SK-N-SH treated with all-trans-retinoic acid at 6 μM for 48 hours (cell line): ENCODE data around the gene CNP.
"Not testable (repeated sequence)": the region's sequence is repeated elsewhere in the genome, so short reads cannot be mapped to it uniquely, and the experiment has no call there.

Experiments used
- ATAC-seq: fragments of 200-7000 bp; cut with Tn5 transposase; 3 replicates; pipeline ENCODE4 v1.9.1; 2020; ENCODE audit warnings: mild to moderate bottlenecking, moderate library complexity
- ARNTL ChIP-seq: fragments of 450-650 bp; formaldehyde crosslinking; IDR thresholded peaks from 2 replicates; pipeline ENCODE4 v1.5.0; 2020; ENCODE audit warnings: low read depth, mild to moderate bottlenecking, moderate library complexity, borderline replicate concordance
- BACH2 ChIP-seq: fragments of 250-450 bp; sonication (Bioruptor Pico); IDR thresholded peaks from 2 replicates; pipeline ENCODE4 v1.9.0; 2021; ENCODE audit warnings: mild to moderate bottlenecking, borderline replicate concordance
- CSRNP3 ChIP-seq: fragments of 250-450 bp; sonication (Bioruptor Pico); IDR thresholded peaks from 2 replicates; pipeline ENCODE4 v1.5.1; 2021; ENCODE audit warnings: mild to moderate bottlenecking, moderate library complexity
- ESRRG ChIP-seq: fragments of 250-450 bp; sonication (Bioruptor Pico); IDR thresholded peaks from 2 replicates; pipeline ENCODE4 v1.6.1; 2021; ENCODE audit warnings: mild to moderate bottlenecking
- GLIS3 ChIP-seq: fragments of 250-450 bp; sonication (Bioruptor Pico); IDR thresholded peaks from 2 replicates; pipeline ENCODE4 v1.5.0; 2020; ENCODE audit warnings: mild to moderate bottlenecking, moderate library complexity
- ISL1 ChIP-seq: fragments of 250-450 bp; sonication (Bioruptor Pico); IDR thresholded peaks from 2 replicates; pipeline ENCODE4 v2.1.2; 2022; ENCODE audit warnings: mild to moderate bottlenecking, moderate library complexity
- OSR1 ChIP-seq: fragments of 250-450 bp; sonication (Bioruptor Pico); IDR thresholded peaks from 2 replicates; pipeline ENCODE4 v1.8.0; 2022; ENCODE audit warnings: moderate library complexity, mild to moderate bottlenecking, inconsistent platforms
- PPARA ChIP-seq: fragments of 250-450 bp; sonication (Bioruptor Pico); IDR thresholded peaks from 2 replicates; pipeline ENCODE4 v1.5.0; 2020; ENCODE audit warnings: mild to moderate bottlenecking, borderline replicate concordance
- RARB ChIP-seq: fragments of 250-450 bp; sonication (Bioruptor Pico); IDR thresholded peaks from 2 replicates; pipeline ENCODE4 v1.8.0; 2021; ENCODE audit warnings: mild to moderate bottlenecking, moderate library complexity
- SNAI2 ChIP-seq: fragments of 250-450 bp; sonication (Bioruptor Pico); IDR thresholded peaks from 2 replicates; pipeline ENCODE4 v1.5.0; 2020; ENCODE audit warnings: mild to moderate bottlenecking, moderate library complexity
- TCF4 ChIP-seq: fragments of 250-450 bp; sonication (Bioruptor Pico); IDR thresholded peaks from 2 replicates; pipeline ENCODE4 v1.8.0; 2021; ENCODE audit warnings: mild to moderate bottlenecking, moderate library complexity, borderline replicate concordance
- TOX ChIP-seq: fragments of 250-450 bp; sonication (Bioruptor Pico); IDR thresholded peaks from 2 replicates; pipeline ENCODE4 v1.8.0; 2021; ENCODE audit warnings: mild to moderate bottlenecking, moderate library complexity, borderline replicate concordance
- TSHZ2 ChIP-seq: fragments of 250-450 bp; sonication (Bioruptor Pico); IDR thresholded peaks from 2 replicates; pipeline ENCODE4 v1.5.0; 2020; ENCODE audit warnings: mild to moderate bottlenecking, moderate library complexity
- ZC3H10 ChIP-seq: fragments of 250-450 bp; sonication (Bioruptor Pico); IDR thresholded peaks from 2 replicates; pipeline ENCODE4 v1.5.1; 2021; ENCODE audit warnings: mild to moderate bottlenecking, moderate library complexity
- ZFP3 ChIP-seq: fragments of 250-450 bp; sonication (Bioruptor Pico); IDR thresholded peaks from 2 replicates; pipeline ENCODE4 v1.5.0; 2020; ENCODE audit warnings: mild to moderate bottlenecking, moderate library complexity
- ZFP30 ChIP-seq: fragments of 450-650 bp; formaldehyde crosslinking; IDR thresholded peaks from 2 replicates; pipeline ENCODE4 v1.5.0; 2022; ENCODE audit warnings: mild to moderate bottlenecking, moderate library complexity
- ZNF565 ChIP-seq: fragments of 450-650 bp; formaldehyde crosslinking; conservative IDR thresholded peaks from 2 replicates; pipeline ENCODE4 v1.5.0; 2020; ENCODE audit warnings: low read depth, mild to moderate bottlenecking, moderate library complexity
- ZNF70 ChIP-seq: fragments of 450-650 bp; formaldehyde crosslinking; IDR thresholded peaks from 2 replicates; pipeline ENCODE4 v1.5.0; 2020; ENCODE audit warnings: mild to moderate bottlenecking, moderate library complexity
- ZNF8 ChIP-seq: fragments of 450-650 bp; formaldehyde crosslinking; IDR thresholded peaks from 2 replicates; pipeline ENCODE4 v1.5.0; 2020; ENCODE audit warnings: mild to moderate bottlenecking, moderate library complexity
- TF ChIP-seq, protein P1 (sequence below): fragments of 250-450 bp; sonication (Bioruptor Pico); IDR thresholded peaks from 2 replicates; pipeline ENCODE4 v1.8.0; 2021; ENCODE audit warnings: low read depth, mild to moderate bottlenecking, moderate library complexity, borderline replicate concordance
- TF ChIP-seq, protein P2 (sequence below): fragments of 250-450 bp; sonication (Bioruptor Pico); IDR thresholded peaks from 2 replicates; pipeline ENCODE4 v1.8.0; 2020; ENCODE audit warnings: mild to moderate bottlenecking, moderate library complexity, borderline replicate concordance
- TF ChIP-seq, protein P3 (sequence below): fragments of 250-450 bp; sonication (Bioruptor Pico); IDR thresholded peaks from 2 replicates; pipeline ENCODE4 v1.5.1; 2020; ENCODE audit warnings: low read depth, mild to moderate bottlenecking, moderate library complexity

CNP gene

DNA sequence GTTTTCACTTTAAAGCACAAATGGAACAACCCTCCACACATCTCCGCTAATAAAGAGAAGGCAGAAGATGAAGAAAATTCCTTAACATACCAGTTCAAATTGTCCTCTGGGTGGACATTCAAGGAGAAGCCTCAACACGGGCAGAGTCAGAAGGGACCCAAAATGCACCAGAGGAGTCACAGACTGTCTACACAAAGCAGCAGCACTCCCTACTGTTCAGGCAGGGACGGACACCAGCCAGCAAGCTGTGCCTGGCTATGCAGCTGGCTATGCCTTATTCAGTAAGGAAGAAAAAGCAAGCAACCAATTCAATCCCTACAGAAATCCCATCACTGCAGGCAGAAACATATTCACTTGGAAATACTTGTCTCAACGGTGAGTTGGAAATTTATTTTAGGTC, 42.6 kb downstream of the CNP start:
- TF ChIP-seq, protein P1, sequence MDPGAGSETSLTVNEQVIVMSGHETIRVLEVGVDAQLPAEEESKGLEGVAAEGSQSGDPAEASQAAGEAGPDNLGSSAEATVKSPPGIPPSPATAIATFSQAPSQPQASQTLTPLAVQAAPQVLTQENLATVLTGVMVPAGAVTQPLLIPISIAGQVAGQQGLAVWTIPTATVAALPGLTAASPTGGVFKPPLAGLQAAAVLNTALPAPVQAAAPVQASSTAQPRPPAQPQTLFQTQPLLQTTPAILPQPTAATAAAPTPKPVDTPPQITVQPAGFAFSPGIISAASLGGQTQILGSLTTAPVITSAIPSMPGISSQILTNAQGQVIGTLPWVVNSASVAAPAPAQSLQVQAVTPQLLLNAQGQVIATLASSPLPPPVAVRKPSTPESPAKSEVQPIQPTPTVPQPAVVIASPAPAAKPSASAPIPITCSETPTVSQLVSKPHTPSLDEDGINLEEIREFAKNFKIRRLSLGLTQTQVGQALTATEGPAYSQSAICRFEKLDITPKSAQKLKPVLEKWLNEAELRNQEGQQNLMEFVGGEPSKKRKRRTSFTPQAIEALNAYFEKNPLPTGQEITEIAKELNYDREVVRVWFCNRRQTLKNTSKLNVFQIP (CRISPR knock-in tag) = no peak
- no peak for TF ChIP-seq ZNF70 (CRISPR knock-in tag)
- no peak for TF ChIP-seq RARB (CRISPR knock-in tag)
- TF ChIP-seq ZC3H10 (CRISPR knock-in tag) = no peak
- no peak for TF ChIP-seq ZNF565 (CRISPR knock-in tag)
- no peak for TF ChIP-seq TOX (CRISPR knock-in tag)
- no peak for TF ChIP-seq TSHZ2
- TF ChIP-seq ARNTL (CRISPR knock-in tag) = no peak
- TF ChIP-seq, protein P2, sequence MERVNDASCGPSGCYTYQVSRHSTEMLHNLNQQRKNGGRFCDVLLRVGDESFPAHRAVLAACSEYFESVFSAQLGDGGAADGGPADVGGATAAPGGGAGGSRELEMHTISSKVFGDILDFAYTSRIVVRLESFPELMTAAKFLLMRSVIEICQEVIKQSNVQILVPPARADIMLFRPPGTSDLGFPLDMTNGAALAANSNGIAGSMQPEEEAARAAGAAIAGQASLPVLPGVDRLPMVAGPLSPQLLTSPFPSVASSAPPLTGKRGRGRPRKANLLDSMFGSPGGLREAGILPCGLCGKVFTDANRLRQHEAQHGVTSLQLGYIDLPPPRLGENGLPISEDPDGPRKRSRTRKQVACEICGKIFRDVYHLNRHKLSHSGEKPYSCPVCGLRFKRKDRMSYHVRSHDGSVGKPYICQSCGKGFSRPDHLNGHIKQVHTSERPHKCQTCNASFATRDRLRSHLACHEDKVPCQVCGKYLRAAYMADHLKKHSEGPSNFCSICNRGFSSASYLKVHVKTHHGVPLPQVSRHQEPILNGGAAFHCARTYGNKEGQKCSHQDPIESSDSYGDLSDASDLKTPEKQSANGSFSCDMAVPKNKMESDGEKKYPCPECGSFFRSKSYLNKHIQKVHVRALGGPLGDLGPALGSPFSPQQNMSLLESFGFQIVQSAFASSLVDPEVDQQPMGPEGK = no peak
- TF ChIP-seq ZFP30 = no peak
- TF ChIP-seq ESRRG (CRISPR knock-in tag) = no peak
- no peak for TF ChIP-seq SNAI2 (CRISPR knock-in tag)
- TF ChIP-seq PPARA (CRISPR knock-in tag) = no peak
- TF ChIP-seq CSRNP3 (CRISPR knock-in tag) = no peak
- TF ChIP-seq, protein P3, sequence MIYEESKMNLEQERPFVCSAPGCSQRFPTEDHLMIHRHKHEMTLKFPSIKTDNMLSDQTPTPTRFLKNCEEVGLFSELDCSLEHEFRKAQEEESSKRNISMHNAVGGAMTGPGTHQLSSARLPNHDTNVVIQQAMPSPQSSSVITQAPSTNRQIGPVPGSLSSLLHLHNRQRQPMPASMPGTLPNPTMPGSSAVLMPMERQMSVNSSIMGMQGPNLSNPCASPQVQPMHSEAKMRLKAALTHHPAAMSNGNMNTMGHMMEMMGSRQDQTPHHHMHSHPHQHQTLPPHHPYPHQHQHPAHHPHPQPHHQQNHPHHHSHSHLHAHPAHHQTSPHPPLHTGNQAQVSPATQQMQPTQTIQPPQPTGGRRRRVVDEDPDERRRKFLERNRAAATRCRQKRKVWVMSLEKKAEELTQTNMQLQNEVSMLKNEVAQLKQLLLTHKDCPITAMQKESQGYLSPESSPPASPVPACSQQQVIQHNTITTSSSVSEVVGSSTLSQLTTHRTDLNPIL (CRISPR knock-in tag) = no peak
- TF ChIP-seq GLIS3 (CRISPR knock-in tag) = no peak
- TF ChIP-seq OSR1 (CRISPR knock-in tag) = no peak
- no peak for TF ChIP-seq ZFP3 (CRISPR knock-in tag)
- no peak for TF ChIP-seq ZNF8 (CRISPR knock-in tag)
- TF ChIP-seq, all 23 proteins: peak for 0
- ATAC-seq = no peak

- ATAC-seq = peak; percentile 50; the same call in 2 of the 3 replicates
Observed at GRCh38 chr17:42010266-42010680, 43.7 kb downstream of the CNP start.

- no peak for TF ChIP-seq ZFP30
- TF ChIP-seq TOX (CRISPR knock-in tag) = no peak
- TF ChIP-seq, protein P3 (CRISPR knock-in tag) = no peak
- no peak for TF ChIP-seq SNAI2 (CRISPR knock-in tag)
- TF ChIP-seq ISL1 (CRISPR knock-in tag) = no peak
- TF ChIP-seq ZC3H10 (CRISPR knock-in tag) = no peak
- TF ChIP-seq BACH2 (CRISPR knock-in tag) = no peak
- no peak for TF ChIP-seq ZNF70 (CRISPR knock-in tag)
- no peak for TF ChIP-seq ESRRG (CRISPR knock-in tag)
- TF ChIP-seq ZNF8 (CRISPR knock-in tag) = no peak
- TF ChIP-seq ZFP3 (CRISPR knock-in tag) = no peak
- TF ChIP-seq OSR1 (CRISPR knock-in tag) = no peak
- TF ChIP-seq TCF4 (CRISPR knock-in tag) = no peak
- ATAC-seq = peak; percentile 63
Observed at GRCh38 chr17:42010898-42011516, 44.4 kb downstream of the CNP start.

GRCh38 chr17:42012363-42012762, 45.8 kb downstream of the CNP start:
- ATAC-seq = not testable (repeated sequence)

DNA sequence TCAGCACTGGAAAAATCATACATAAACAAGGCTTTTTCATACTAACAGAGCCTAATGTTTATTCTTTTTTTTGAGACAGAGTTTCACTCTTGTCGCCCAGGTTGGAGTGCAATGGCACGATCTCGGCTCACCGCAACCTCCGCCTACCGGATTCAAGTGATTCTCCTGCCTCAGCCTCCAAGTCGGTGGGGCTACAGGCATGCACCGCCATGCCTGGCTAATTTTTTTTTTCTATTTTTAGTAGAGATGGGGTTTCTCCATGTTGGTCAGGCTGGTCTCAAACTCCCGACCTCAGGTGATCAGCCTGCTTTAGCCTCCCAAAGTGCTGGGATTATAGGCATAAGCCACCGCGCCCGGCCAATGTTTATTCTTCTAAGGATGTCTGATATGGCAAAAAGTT, 47.1 kb downstream of the CNP start:
- ATAC-seq = not testable (repeated sequence)
